ENCODE results near the gene DIPK1C.

The DIPK1C gene

DNA sequence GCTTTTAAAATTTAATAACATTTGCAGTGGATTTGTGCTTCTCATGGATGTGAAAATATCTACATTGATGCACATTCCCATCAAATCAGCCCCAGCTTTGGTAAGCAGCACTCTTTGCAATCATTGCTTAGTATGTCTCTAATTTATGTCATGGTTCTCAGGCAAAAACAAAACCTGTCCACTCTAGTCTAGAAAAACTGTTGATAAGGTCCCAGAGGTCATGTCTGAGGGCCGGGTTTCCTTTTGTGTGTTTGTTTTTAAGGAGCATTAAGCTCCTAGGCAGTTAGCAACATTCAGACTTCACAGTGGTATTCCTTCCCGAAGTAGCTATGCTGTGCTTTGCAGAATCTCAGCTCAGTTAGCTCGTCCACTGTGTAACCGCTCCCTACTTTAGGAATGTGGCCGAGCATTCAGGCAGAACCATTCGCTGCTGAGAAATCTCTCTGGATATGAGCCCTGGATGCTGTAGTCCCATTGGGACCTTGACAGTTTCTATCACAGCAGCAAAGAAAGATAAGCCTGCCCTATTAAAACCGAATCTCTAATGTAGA, 4.0 kb downstream of the DIPK1C start:
- DNase-seq (ENCODE audit: low read depth, low spot score), result no peak

DNA sequence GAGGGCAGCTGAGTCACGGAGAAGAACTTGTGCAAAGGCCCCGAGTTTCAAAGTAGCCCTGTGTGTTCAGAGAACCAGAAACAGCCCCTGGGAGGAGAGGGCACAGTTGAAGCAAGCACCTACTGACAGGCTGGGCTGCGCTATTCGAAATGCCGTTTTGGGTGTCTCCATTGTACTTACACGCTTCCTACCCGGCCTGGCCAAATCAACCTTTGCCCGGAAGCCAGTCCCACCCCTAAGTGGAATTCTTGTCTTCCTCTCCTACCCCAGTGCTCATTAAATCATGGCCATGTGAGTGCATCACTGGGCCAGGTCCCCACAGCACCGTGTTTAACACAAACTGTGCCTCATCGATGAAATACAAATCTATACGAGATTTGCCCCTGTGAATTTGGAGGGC, 6.0 kb downstream of the DIPK1C start:
- no peak for DNase-seq (ENCODE audit: low read depth, low spot score)

DNA sequence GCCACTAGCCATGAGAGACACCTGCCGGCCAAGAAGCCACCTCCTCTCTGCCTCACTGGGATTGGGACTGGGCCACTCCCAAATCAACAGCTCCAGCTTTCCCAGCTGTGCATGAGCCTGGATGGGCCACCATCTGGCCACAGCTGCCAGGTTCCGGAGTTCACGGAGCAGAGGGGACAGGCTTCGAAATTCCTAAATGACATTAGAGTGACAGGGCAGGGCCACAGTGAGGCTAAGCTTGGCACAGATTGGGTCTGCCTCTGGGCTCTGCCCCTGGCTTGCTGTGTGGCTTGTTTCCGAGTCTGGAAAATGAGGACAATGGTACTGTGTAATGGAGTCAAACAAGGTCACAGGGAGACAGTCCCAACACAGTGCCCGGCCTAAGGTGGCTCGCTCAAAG, 6.5 kb downstream of the DIPK1C start:
- DNase-seq (ENCODE audit: low read depth, low spot score), result no peak

DNA sequence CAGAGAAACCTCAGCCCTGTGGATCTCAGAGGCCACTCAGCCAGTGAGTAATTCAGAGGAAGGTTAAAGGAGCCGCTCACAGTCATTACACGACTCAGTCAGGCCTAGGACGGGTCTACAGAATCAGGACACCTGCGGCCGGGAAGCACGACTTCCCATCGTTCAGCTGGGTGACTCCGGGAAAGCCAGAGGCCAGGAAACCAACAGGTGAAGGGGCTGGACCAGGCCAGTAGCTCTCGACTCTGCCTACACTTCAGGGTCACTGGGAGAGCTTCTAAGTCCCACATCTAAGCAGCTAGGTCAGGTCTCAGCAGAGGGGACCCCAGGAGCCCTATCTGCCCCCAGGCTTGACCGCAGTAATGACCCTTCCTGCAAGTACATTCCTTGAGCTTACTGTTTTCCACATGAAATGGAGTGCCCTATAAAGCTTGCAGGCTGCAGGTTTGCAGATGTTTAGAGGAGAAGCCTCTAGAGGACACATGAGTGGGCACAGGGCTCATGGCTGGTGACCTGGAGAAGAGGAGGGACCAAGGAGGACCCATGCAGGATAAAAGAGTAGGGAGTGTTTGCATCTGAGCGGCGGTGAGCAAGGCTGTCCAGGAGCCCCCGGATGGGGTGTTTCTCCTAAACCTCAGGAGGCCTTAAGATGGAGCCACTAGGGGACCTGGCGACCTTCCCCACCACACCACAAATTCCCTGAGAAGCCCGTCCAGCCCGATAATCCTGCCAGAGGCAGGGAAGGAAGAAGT, 9.5 kb downstream of the DIPK1C start:
- no peak for DNase-seq (ENCODE audit: low read depth, low spot score)

DNA sequence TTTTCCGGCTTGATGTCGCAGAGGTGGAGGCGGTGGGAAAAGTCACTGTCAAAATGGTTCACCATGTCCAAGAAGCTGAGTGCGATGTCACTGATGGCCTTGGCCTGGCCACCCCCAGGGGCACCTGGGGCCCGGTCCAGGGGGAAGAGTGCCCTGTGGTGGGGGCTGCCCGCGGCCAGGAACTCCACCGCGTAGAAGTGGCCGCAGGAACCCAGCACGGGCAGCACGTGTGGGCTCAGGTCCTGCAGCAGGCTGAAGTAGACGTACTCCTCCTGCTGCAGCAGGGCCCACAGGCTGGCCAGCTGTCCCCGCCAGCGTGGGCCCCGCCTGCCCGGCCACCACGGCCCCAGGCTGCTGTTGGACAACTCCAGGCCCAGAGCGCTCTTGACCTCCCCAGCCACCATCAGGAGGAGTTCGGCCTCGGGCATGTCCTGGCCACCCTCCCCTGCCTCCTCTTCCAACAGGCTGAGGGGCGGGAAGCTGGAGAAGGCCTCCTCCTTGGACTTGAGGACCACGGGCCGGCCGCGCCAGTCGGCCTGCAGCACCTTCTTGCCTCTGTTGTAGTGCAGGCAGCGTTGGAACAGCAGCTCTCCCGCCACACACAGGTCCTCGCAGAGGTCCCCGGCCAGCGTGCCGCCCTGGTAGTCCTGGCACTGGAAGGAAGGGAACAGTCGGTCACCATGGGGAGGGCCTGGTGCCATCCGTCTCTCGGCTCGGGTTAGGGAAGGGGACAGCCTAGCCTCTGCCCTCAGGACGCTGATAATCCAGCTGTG, 10.3 kb downstream of the DIPK1C start:
- DNase-seq (ENCODE audit: low read depth, low spot score), result no peak

DNA sequence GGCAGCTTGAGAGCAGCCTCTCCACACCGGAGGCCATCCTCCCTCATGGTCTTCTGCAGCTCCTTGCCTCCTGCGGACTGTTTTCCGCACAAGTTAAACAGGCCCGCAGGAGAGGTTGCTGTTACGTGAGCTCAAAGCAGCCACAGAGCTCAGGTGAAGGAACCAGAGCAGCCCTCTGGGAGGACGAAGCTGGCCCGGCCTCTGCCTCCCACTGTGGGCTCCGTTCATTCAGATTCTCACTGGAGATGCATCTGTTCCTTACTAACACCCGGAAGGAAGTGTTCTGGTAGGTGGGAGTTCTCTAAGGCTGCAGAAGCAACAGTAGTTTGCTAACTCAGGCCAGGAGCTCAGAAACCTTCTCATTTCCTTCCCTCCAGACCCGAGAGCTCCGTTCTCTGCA, 10.9 kb downstream of the DIPK1C start:
- DNase-seq (ENCODE audit: low read depth, low spot score), result no peak

DNA sequence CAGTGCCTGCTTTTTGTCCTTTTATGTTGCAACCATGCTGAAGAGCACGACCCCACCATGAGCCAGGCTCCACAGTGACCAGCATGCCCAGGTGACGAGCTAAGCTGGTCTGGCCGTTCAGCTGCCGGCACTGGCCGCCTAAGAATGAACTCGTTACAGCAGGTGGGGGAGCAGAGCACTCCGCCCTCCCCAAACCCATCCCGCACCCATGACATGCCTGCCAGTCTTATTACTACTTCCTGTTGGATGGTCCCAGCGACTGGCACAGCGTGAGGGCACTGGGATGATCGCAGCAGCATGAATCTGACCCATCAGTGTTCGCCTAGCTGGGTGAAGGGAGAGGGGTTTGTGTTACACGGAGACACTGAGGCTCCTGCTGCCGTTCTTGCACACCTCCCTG, 11.5 kb downstream of the DIPK1C start:
- DNase-seq (ENCODE audit: low read depth, low spot score), result no peak

DNA sequence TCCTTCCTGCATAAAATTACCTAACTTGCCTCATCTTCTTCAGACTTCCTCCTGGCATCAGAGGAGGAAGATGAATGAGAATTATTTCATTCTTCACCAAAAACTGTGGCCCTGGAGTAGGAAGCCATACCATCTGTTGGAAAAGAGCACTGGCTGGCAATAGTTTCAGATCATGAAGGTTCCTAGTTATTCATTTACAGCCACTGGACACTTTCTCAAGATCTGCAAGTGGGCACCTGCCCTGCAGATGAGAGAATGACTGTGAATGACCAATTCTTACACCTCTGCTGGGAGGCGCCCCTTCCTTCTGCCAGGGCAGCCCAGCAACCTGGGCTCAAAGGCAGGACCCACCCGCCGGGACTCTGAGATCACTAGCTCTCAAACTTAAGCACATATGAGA, 13.0 kb downstream of the DIPK1C start:
- DNase-seq (ENCODE audit: low read depth, low spot score), result no peak

DNA sequence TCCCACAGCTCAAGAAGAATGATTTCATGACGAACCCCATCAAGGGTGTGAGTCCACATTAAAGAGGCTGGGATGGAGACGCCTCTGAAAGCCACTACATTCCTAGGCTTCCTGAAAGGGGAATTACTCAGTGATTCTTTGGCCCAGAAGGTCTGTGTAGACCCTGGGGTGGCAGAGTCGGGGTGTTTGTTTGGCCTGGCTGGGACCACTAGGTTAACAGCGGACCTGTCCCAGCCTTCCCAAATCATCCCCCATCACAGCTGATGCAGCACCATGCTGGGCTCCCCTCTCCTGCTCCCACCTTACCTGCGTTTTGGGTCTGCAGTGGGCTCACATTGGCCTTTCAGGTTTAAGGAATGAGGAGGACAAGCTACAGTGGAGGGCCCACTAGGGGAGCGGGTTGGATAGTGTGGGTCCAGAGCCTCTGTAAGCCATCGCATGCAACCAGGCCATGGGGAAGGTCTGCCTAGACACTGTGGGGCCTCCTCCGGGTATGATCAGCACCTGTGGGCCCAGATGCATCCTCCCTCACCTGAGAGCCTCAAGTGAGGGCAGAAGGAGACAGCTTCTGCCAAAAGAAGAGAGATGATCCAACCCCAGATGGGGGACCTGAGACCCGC, 16.2 kb downstream of the DIPK1C start:
- DNase-seq (ENCODE audit: low read depth, low spot score), result no peak

DNA sequence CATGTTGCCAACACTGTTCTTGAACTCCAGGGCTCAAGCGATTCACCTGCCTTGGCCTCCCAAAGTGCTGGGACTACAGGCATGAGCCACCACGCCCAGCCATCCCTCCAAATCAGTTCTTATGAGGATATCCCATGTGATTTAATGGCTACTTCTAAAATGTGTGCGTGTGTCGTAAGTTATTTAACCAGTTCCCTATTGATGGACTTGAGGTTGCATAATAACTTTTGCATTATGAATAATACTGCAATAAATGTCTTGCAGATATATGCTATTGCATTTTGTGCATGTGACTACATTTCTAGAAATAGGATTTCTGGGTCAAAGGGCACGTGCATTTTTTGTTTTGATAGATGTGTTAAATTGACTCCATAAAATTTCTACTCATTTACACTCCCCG, 19.0 kb downstream of the DIPK1C start:
- DNase-seq (ENCODE audit: low read depth, low spot score), result no peak

DNA sequence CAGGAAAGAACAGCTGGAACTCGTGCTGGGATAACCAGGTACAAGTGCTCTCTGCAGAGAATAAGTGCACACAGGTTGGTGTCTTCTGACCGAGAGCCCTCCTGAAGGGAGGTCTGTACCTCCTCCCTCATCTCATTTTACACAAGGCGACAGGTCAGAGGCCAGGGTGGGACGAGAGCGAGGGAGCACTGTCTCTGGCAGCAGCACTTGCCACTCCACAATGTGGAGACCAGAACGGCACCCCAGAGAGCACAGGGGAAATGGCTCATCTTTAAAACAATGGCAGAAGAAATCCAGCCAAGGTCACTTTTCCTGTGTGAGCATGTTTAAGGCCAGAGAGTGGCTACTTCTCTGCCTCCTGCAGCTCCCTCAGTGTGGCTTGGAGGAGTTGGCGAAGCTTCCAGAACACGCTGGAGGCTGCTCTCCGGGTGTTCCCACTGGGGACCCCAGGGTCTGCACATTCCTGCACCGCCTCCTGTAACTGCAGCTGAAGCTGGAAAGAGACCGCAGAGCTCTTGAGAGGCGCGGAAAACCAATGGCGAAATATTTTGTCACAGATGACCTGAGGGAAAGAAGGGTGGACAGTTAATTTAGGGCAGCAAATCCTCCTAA, 20.8 kb downstream of the DIPK1C start:
- no peak for DNase-seq (ENCODE audit: low read depth, low spot score)

DNA sequence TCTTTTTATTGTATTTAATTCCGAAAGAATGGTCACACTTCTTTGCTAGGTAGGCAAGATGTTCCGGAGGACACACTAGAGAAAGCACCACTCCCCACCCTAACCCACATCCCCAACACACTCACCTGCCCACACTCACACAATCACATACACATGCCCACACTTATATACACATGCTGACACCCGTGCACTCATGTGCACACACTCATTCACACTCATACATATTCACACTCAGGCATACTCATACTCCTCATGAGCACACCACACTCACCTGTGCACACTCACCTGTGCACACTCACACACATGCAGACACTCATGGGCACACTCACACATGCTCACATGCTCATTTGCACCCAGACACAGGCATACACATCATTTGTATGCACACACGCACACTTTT, 21.4 kb downstream of the DIPK1C start:
- DNase-seq (ENCODE audit: low read depth, low spot score), result no peak

DNA sequence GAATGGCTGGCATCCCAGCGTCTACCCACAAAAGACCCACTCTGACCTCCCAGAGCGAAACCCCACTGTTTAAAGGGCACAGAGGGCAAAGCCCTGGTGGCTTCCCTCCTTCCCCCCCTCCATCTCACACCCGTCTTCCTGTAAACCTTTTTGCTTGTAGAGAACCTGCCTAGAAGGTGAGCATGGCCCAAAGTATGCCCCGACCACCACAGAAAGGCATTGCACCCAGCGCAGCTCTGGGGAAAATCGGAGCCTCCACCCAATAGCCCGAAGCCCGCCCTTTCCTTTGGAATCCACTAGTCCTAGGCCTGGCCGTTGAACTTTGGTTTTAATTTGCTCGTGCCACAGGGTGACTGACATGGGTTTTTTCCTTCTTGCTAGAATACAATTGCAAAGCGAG, 22.6 kb downstream of the DIPK1C start:
- DNase-seq (ENCODE audit: low read depth, low spot score), result no peak

DNA sequence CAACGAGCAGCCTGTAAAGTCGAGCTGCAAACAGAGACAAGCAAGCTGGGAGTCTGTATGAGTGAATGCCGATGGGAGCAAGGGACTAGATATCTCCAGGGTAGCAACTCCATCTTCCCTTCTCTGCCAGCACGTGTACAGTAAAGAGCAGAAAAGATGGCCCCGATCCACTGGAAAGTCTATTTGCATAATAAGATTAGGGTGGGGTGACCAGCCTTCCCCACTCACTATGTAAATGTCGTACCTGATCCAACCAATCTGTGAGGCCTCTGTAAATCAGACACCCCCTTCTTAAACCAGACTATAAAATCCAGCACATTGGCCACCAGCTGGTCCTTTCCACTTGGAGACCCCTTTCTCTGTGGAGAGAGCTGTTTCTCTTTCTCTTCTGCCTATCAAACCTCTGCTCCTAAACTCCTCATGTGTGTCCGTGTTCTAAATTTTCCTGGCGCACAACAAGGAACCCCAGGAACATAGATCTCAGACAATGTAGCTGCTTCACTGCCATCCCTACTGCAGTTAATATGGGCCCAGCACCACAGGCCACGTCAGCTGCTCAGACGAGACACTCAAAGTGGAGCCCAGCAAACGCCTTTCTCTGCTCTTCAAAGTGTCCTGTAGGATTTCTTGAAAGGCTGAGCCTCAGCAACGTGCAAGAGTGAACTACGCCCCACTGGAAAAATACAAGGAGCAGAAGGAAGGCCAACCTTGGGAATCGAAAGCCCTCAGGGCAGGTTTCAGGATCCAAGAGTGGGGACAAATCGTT, 26.1 kb downstream of the DIPK1C start:
- no peak for DNase-seq (ENCODE audit: low read depth, low spot score)

DNA sequence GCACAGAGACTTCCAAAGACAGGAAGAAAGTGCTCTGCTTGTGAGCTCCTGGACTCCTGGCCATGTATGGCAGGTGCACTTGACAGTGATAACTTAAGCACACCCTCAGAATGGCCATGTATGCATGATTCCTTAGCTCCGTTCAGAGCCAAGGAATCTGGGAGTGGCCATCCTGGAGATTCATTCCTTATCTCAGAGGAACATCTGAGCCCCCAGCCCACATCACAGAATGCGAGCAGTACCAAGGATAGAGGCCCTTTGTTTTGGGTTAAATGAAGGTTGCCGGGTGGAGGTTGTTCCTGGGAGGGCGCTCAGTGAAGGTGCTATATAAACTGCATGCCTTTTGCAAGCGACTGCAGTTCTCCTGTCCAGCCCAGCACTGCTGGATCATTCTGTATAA, 26.9 kb downstream of the DIPK1C start:
- DNase-seq (ENCODE audit: low read depth, low spot score), result no peak

DNA sequence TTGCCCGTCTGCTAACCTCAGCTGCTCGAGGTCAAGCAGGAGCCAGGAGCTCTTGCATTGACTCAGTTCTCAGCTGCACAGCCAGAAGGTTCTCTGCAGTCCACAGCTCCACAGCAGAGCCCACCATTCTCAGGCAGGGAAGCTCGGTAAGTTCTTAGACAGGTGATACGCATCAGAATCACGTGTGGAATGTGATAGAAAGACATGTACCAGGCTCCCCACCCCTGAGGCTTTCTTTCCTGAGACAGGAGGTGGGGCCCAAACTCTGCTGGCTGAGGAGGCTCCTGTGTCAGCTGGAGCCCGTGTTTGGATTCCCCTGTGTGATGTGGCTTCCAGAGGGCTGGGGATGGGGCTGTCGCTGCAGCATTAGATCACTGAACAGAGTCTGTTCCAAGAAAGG, 28.0 kb downstream of the DIPK1C start:
- DNase-seq (ENCODE audit: low read depth, low spot score), result no peak

DNA sequence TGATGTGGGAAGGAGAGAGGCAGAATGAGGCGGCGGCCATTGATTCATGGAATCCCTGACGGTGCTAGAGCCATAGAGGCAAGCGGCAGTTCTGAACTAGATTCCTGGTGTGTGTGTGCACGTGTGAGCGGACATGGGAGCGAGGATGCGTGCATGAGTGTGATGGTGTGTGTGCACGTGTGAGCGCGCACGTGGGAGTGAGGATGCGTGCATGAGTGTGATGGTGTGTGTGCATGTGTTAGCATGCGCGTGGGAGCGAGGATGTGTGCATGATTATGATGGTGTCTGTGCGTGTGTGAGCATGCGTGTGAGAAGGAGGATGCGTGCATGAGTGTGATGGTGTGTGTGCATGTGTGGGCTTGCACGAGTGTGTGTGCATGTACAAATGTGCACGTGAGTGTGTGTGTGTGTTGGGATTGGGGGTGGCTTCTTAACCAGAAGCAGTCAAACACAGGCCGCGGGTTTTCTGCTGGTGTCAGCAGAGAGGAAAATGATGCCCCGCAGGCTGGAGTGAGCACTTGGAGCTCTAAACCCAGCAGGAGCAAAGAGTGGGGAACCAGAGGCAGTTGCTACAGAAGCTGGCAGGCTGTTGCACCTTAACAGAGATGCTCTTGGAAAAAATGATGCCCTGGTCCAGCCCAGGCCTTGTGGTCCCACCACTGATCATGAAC, 29.5 kb downstream of the DIPK1C start:
- no peak for DNase-seq (ENCODE audit: low read depth, low spot score)

DNA sequence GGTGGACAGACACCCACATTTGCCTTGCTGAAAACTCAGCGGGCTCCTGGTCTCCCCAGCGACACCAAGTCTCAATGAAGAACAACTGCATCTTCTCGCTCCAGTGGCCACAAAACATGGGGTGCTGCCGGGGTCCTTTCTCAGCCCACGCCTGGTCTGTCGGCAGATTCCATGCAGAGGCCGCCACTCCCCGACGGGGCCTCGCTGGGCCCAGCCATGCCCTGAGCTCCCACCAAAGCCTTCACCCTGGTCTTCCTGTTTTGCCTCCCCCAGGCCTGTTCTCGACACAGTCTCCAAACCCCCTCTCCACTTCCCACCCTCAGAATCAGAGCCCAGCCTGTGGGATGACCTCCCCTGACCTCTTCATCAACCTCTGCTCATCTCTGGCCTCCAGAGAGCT, 31.2 kb downstream of the DIPK1C start:
- DNase-seq (ENCODE audit: low read depth, low spot score), result no peak

DNA sequence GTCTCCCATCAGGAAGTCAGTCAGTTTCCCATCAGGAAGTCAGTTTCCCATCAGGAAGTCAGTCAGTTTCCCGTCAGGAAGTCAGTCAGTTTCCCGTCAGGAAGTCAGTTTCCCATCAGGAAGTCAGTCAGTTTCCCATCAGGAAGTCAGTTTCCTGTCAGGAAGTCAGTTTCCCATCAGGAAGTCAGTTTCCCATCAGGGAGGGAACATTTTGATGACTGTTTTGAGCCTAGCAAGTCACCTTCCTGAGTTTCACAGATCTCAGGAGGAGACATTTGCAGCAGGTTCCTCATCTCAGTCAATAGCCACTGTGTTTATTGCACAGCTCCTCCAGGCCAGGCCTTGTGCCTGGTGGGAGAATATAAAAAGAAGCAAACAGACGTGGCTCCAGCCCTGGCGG, 31.9 kb downstream of the DIPK1C start:
- no peak for DNase-seq (ENCODE audit: low read depth, low spot score)

DNA sequence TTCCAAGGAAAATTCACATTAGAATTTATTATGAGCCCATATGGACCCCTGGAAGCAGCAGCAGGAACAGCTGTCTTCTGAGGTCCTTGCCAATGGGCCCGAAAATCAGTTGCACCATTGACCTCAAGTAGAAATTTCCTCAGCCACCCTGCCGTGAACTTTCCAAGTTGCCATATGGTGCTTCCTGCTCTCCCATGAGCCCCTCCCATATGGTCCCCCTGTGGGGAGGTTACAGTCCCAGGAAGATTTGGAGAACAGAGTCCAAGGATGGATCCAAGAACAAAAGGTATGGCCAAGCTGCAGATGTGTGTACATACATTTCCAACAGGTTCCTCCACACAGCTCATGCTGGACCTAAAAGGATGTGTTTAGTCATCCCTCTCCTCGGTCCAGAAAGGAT, 34.6 kb downstream of the DIPK1C start:
- no peak for DNase-seq (ENCODE audit: low read depth, low spot score)

DNA sequence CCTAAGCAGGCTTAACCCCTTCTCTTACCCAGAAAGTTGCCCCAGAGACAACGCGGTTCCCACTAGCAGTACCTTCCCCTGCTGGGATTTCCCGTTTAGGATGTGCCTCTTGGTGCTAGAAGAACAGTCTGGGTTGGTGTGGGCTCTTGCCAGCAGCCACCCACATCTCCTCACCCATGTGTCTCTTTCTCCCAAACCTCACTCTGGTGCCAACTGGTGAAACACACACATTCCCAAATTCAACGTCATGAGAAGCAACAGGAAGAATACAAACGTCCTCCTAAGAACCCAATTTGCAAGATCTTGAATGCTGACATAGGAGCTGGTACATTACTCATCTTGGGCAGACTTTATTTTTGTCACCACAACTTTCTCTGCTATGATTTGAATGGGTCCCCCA, 36.2 kb downstream of the DIPK1C start:
- DNase-seq (ENCODE audit: low read depth, low spot score), result no peak
